ENCODE measurements around the gene SRR.

DNA sequence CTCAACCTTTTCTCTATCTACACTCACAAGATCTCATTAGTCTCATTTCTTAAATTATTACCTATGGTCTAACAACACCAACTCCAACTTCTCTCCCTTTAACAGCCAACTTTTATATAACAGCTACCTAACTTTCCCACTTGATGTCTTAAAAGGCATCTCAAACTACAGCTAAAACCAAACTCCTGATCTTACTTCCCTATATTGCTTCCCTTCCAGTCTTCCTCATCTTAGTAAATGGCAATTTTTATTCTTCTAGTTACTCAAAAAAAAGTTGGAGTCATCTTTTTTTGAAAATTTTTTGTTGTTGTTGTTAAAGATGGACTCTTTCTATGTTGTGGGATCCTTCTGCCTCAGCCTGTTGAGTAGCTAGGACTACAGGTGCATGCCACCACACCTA is 15.3 kb downstream of the SRR start:
- TF ChIP-seq, protein P1, sequence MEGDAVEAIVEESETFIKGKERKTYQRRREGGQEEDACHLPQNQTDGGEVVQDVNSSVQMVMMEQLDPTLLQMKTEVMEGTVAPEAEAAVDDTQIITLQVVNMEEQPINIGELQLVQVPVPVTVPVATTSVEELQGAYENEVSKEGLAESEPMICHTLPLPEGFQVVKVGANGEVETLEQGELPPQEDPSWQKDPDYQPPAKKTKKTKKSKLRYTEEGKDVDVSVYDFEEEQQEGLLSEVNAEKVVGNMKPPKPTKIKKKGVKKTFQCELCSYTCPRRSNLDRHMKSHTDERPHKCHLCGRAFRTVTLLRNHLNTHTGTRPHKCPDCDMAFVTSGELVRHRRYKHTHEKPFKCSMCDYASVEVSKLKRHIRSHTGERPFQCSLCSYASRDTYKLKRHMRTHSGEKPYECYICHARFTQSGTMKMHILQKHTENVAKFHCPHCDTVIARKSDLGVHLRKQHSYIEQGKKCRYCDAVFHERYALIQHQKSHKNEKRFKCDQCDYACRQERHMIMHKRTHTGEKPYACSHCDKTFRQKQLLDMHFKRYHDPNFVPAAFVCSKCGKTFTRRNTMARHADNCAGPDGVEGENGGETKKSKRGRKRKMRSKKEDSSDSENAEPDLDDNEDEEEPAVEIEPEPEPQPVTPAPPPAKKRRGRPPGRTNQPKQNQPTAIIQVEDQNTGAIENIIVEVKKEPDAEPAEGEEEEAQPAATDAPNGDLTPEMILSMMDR (IDR thresholded peaks at IDR 0.05; ENCODE audit: poor library complexity, severe bottlenecking) = no peak
- no peak for TF ChIP-seq POLR2AphosphoS5 (IDR thresholded peaks at IDR 0.05)
- no peak for TF ChIP-seq EZH2 (IDR thresholded peaks at IDR 0.05; ENCODE audit: borderline replicate concordance, insufficient read depth, low read length, poor library complexity, severe bottlenecking)
- no peak for TF ChIP-seq MXI1 (conservative IDR thresholded peaks at IDR 0.05; ENCODE audit: poor library complexity, severe bottlenecking)
- TF ChIP-seq, protein P2, sequence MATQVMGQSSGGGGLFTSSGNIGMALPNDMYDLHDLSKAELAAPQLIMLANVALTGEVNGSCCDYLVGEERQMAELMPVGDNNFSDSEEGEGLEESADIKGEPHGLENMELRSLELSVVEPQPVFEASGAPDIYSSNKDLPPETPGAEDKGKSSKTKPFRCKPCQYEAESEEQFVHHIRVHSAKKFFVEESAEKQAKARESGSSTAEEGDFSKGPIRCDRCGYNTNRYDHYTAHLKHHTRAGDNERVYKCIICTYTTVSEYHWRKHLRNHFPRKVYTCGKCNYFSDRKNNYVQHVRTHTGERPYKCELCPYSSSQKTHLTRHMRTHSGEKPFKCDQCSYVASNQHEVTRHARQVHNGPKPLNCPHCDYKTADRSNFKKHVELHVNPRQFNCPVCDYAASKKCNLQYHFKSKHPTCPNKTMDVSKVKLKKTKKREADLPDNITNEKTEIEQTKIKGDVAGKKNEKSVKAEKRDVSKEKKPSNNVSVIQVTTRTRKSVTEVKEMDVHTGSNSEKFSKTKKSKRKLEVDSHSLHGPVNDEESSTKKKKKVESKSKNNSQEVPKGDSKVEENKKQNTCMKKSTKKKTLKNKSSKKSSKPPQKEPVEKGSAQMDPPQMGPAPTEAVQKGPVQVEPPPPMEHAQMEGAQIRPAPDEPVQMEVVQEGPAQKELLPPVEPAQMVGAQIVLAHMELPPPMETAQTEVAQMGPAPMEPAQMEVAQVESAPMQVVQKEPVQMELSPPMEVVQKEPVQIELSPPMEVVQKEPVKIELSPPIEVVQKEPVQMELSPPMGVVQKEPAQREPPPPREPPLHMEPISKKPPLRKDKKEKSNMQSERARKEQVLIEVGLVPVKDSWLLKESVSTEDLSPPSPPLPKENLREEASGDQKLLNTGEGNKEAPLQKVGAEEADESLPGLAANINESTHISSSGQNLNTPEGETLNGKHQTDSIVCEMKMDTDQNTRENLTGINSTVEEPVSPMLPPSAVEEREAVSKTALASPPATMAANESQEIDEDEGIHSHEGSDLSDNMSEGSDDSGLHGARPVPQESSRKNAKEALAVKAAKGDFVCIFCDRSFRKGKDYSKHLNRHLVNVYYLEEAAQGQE (IDR thresholded peaks at IDR 0.05; ENCODE audit: borderline replicate concordance) = no peak
- TF ChIP-seq RAD21 (conservative IDR thresholded peaks at IDR 0.05) = no peak
